ENCODE data around the gene CFAP107.
"Not testable (repeated sequence)": the region's sequence is repeated elsewhere in the genome, so short reads cannot be mapped to it uniquely, and the experiment has no call there.

CFAP107 gene

GRCh38 chr1:12730156-12730555, 15.8 kb upstream of the CFAP107 start:
- no peak for DNase-seq
- in situ Hi-C loops (cut with HindIII; ENCODE audit: low pct_ligation_motif_present, low sequenced_read_pairs), result no loop called here
- H3K27me3 ChIP-seq (replicated peaks), result no peaks in the 10 kb centered on the region
- no peaks in the 10 kb centered on the region for H3K36me3 ChIP-seq (replicated peaks)
- no peak overlapping the region for H3K4me3 ChIP-seq (ENCODE audit: low read depth, low read length)
- H3K27ac ChIP-seq, result no peak overlapping the region
- TF ChIP-seq CTCF (IDR thresholded peaks at IDR 0.05; ENCODE audit: low read depth, low read length, missing control alignments), result no peak

- DNase-seq; in situ Hi-C loops (cut with HindIII; ENCODE audit: low pct_ligation_motif_present, low sequenced_read_pairs); H3K27me3 ChIP-seq (replicated peaks); H3K4me3 ChIP-seq (ENCODE audit: low read depth, low read length); H3K27ac ChIP-seq; H3K36me3 ChIP-seq (replicated peaks): not testable (repeated sequence)
These were observed 14.9 kb upstream of the CFAP107 start for GRCh38 chr1:12731084-12731483.

GRCh38 chr1:12734651-12735050, 11.3 kb upstream of the CFAP107 start:
- no peaks in the 10 kb centered on the region for H3K27me3 ChIP-seq (replicated peaks)
- no peaks in the 10 kb centered on the region for H3K36me3 ChIP-seq (replicated peaks)
- H3K27ac ChIP-seq, result no peak overlapping the region
- in situ Hi-C loops (cut with HindIII; ENCODE audit: low pct_ligation_motif_present, low sequenced_read_pairs), result no loop called here
- no peak for TF ChIP-seq CTCF (IDR thresholded peaks at IDR 0.05; ENCODE audit: low read depth, low read length, missing control alignments)
- no peak overlapping the region for H3K4me3 ChIP-seq (ENCODE audit: low read depth, low read length)
- DNase-seq, result no peak

- H3K27ac ChIP-seq, result no peak overlapping the region
- in situ Hi-C loops (cut with HindIII; ENCODE audit: low pct_ligation_motif_present, low sequenced_read_pairs), result no loop called here
- TF ChIP-seq CTCF (IDR thresholded peaks at IDR 0.05; ENCODE audit: low read depth, low read length, missing control alignments), result no peak
- no peak overlapping the region for H3K4me3 ChIP-seq (ENCODE audit: low read depth, low read length)
- no peaks in the 10 kb centered on the region for H3K36me3 ChIP-seq (replicated peaks)
- no peaks in the 10 kb centered on the region for H3K27me3 ChIP-seq (replicated peaks)
- DNase-seq, result no peak
These were observed 7.1 kb upstream of the CFAP107 start for GRCh38 chr1:12738934-12739333.

- no peak for TF ChIP-seq CTCF (IDR thresholded peaks at IDR 0.05; ENCODE audit: low read depth, low read length, missing control alignments)
- Histone ChIP-seq H3K4me3 (ENCODE audit: low read depth, low read length) (no peak overlapping the region), H3K27ac (no peak overlapping the region), H3K27me3 (replicated peaks) (no peaks in the 10 kb centered on the region), H3K36me3 (replicated peaks) (no peaks in the 10 kb centered on the region)
- in situ Hi-C loops (cut with HindIII; ENCODE audit: low pct_ligation_motif_present, low sequenced_read_pairs), result no loop called here
- no peak for DNase-seq
These were observed 6.4 kb upstream of the CFAP107 start for GRCh38 chr1:12739613-12740012.

- no peak overlapping the region for H3K27ac ChIP-seq
- in situ Hi-C loops (cut with HindIII; ENCODE audit: low pct_ligation_motif_present, low sequenced_read_pairs), result no loop called here
- no peak for TF ChIP-seq CTCF (IDR thresholded peaks at IDR 0.05; ENCODE audit: low read depth, low read length, missing control alignments)
- H3K36me3 ChIP-seq (replicated peaks), result no peaks in the 10 kb centered on the region
- no peak for DNase-seq
- H3K27me3 ChIP-seq (replicated peaks), result no peaks in the 10 kb centered on the region
- H3K4me3 ChIP-seq (ENCODE audit: low read depth, low read length), result no peak overlapping the region
These were observed 4.1 kb upstream of the CFAP107 start for GRCh38 chr1:12741946-12742345.

Measured in brain microvascular endothelial cell (primary cell).